ENCODE measurements around the gene SEC14L1. TPM values are rescaled to one million over a fixed set of nuclear protein-coding genes. Genes with fewer than 3 reads are reported as not detected.

The SEC14L1 gene
- total and polyA plus RNA-seq, 4 donors, result 17.0 to 52.0 (median 26.8) TPM

DNA sequence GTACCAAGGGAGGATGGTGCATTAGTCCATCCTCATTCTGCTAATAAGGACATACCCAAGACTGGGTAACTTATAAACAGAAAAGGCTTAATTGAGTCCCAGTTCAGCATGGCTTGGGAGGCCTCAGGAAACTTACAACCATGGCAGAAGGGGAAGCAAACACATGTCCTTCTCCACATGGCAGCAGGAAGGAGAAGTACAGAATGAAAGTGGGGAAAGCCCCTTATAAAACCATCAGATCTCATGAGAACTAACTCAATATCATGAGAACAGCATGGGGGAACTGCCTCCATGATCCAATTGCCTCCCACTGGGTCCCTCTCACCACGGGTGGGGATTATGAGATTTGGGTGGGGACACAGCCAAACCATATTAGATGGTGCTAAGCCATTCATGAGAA, 84.5 kb downstream of the SEC14L1 start:
- Histone ChIP-seq H3K9ac (ENCODE audit: low read depth in 1 of 2, low read length in 2 of 2) (no peak overlapping the region), H3K36me3 (ENCODE audit: control insufficient read depth in 4 of 4, insufficient read depth in 3 of 4, low read depth in 1 of 4, low read length in 3 of 4) (no peaks in the 10 kb centered on the region), H3K4me3 (ENCODE audit: low read depth in 1 of 3, low read length in 3 of 3) (no peak overlapping the region), H3K27ac (ENCODE audit: low read depth in 1 of 2, low read length in 2 of 2) (no peak overlapping the region), H3K4me1 (ENCODE audit: control insufficient read depth in 4 of 4, insufficient read depth in 4 of 4, low read length in 3 of 4) (no peaks in the 10 kb centered on the region), H3K27me3 (ENCODE audit: control insufficient read depth in 4 of 4, insufficient read depth in 4 of 4, low read length in 3 of 4) (no peaks in the 10 kb centered on the region), H3K9me3 (ENCODE audit: control insufficient read depth in 4 of 4, low read length in 3 of 4) (no peaks in the 10 kb centered on the region)
- DNase-seq (ENCODE audit: low spot score), result no peak
- WGBS, result 79% methylated on average over 1 of the region's 1 CpG
- no peak for TF ChIP-seq NR2F2 (IDR thresholded peaks at IDR 0.05)
- no peak for TF ChIP-seq HNF4G (IDR thresholded peaks at IDR 0.05)
- TF ChIP-seq, protein P1, sequence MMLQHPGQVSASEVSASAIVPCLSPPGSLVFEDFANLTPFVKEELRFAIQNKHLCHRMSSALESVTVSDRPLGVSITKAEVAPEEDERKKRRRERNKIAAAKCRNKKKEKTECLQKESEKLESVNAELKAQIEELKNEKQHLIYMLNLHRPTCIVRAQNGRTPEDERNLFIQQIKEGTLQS (IDR thresholded peaks at IDR 0.05), result no peak
- TF ChIP-seq, protein P2, sequence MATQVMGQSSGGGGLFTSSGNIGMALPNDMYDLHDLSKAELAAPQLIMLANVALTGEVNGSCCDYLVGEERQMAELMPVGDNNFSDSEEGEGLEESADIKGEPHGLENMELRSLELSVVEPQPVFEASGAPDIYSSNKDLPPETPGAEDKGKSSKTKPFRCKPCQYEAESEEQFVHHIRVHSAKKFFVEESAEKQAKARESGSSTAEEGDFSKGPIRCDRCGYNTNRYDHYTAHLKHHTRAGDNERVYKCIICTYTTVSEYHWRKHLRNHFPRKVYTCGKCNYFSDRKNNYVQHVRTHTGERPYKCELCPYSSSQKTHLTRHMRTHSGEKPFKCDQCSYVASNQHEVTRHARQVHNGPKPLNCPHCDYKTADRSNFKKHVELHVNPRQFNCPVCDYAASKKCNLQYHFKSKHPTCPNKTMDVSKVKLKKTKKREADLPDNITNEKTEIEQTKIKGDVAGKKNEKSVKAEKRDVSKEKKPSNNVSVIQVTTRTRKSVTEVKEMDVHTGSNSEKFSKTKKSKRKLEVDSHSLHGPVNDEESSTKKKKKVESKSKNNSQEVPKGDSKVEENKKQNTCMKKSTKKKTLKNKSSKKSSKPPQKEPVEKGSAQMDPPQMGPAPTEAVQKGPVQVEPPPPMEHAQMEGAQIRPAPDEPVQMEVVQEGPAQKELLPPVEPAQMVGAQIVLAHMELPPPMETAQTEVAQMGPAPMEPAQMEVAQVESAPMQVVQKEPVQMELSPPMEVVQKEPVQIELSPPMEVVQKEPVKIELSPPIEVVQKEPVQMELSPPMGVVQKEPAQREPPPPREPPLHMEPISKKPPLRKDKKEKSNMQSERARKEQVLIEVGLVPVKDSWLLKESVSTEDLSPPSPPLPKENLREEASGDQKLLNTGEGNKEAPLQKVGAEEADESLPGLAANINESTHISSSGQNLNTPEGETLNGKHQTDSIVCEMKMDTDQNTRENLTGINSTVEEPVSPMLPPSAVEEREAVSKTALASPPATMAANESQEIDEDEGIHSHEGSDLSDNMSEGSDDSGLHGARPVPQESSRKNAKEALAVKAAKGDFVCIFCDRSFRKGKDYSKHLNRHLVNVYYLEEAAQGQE (IDR thresholded peaks at IDR 0.05), result no peak
- TF ChIP-seq HNF4A (conservative IDR thresholded peaks at IDR 0.05), result no peak
- no peak for TF ChIP-seq FOXA2 (IDR thresholded peaks at IDR 0.05)
- no peak for TF ChIP-seq YY1 (IDR thresholded peaks at IDR 0.05)
- no peak for TF ChIP-seq RXRA (IDR thresholded peaks at IDR 0.05)
- TF ChIP-seq JUND (IDR thresholded peaks at IDR 0.05), result no peak
- TF ChIP-seq TAF1 (conservative IDR thresholded peaks at IDR 0.05), result no peak
- TF ChIP-seq RAD21 (IDR thresholded peaks at IDR 0.05), result no peak
- TF ChIP-seq, protein P3, sequence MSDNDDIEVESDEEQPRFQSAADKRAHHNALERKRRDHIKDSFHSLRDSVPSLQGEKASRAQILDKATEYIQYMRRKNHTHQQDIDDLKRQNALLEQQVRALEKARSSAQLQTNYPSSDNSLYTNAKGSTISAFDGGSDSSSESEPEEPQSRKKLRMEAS (IDR thresholded peaks at IDR 0.05), result no peak
- TF ChIP-seq GABPA (IDR thresholded peaks at IDR 0.05 in 1 of 2, conservative IDR thresholded peaks at IDR 0.05 in 1 of 2), result no peak
- no peak for TF ChIP-seq EGR1 (IDR thresholded peaks at IDR 0.05; ENCODE audit: low read depth in 2 of 2)
- no peak for TF ChIP-seq SP1 (IDR thresholded peaks at IDR 0.05)
- TF ChIP-seq, protein P4, sequence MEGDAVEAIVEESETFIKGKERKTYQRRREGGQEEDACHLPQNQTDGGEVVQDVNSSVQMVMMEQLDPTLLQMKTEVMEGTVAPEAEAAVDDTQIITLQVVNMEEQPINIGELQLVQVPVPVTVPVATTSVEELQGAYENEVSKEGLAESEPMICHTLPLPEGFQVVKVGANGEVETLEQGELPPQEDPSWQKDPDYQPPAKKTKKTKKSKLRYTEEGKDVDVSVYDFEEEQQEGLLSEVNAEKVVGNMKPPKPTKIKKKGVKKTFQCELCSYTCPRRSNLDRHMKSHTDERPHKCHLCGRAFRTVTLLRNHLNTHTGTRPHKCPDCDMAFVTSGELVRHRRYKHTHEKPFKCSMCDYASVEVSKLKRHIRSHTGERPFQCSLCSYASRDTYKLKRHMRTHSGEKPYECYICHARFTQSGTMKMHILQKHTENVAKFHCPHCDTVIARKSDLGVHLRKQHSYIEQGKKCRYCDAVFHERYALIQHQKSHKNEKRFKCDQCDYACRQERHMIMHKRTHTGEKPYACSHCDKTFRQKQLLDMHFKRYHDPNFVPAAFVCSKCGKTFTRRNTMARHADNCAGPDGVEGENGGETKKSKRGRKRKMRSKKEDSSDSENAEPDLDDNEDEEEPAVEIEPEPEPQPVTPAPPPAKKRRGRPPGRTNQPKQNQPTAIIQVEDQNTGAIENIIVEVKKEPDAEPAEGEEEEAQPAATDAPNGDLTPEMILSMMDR (IDR thresholded peaks at IDR 0.05; ENCODE audit: low read depth, low read length, missing input control), result no peak

DNA sequence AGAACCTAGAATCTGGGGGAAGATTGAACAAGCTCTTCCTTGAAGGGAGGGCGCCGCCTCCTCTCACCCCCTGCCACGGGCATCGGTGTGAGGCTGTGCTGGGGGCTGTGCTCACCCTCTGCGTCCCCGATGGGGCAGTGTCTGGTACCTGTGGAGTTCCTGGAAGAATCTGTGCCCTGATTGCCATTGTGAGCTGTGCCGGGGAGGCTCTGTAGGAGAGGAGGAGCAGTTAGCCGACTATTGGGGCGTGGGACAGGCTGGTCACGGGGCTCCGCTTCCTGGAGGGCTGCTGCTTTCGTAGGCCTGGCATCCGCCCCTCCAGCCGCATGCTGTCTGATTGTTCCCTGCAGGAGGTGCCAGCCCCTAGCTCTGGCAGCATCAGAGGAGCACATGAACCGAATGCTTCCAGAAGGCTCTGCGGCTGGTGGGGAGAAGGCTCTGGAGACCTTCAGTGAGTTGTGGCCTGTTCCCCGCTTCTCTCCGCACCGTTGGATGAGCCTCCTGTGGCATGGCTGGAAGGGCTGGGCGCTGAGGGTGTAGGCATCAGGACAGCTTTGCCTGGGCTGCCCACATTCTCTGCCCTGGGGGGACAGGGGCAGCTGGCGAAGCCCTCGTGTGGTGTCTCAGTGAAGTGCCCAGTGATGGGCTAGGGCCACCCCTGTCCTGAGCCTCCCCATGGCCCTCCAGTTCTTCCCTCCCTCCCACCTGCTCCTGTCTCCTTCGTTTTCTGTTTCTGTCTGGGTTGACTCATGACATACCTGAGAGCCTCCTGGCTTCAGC, 86.9 kb downstream of the SEC14L1 start:
- Histone ChIP-seq H3K9me3 (ENCODE audit: control insufficient read depth in 4 of 4, low read length in 3 of 4) (no peaks in the 10 kb centered on the region), H3K27ac (ENCODE audit: low read depth in 1 of 2, low read length in 2 of 2) (no peak overlapping the region), H3K36me3 (ENCODE audit: control insufficient read depth in 4 of 4, insufficient read depth in 3 of 4, low read depth in 1 of 4, low read length in 3 of 4) (no peaks in the 10 kb centered on the region), H3K27me3 (ENCODE audit: control insufficient read depth in 4 of 4, insufficient read depth in 4 of 4, low read length in 3 of 4) (no peaks in the 10 kb centered on the region), H3K9ac (ENCODE audit: low read depth in 1 of 2, low read length in 2 of 2) (no peak overlapping the region), H3K4me3 (ENCODE audit: low read depth in 1 of 3, low read length in 3 of 3) (no peak overlapping the region), H3K4me1 (ENCODE audit: control insufficient read depth in 4 of 4, insufficient read depth in 4 of 4, low read length in 3 of 4) (no peaks in the 10 kb centered on the region)
- WGBS, result 86% methylated on average over 23 of the region's 23 CpGs
- no peak for DNase-seq (ENCODE audit: low spot score)
- TF ChIP-seq RAD21 (IDR thresholded peaks at IDR 0.05), result no peak
- no peak for TF ChIP-seq YY1 (IDR thresholded peaks at IDR 0.05)
- TF ChIP-seq, protein P1 (IDR thresholded peaks at IDR 0.05), result no peak
- TF ChIP-seq, protein P4 (IDR thresholded peaks at IDR 0.05; ENCODE audit: low read depth, low read length, missing input control), result no peak
- TF ChIP-seq NR2F2 (IDR thresholded peaks at IDR 0.05), result no peak
- TF ChIP-seq, protein P5, sequence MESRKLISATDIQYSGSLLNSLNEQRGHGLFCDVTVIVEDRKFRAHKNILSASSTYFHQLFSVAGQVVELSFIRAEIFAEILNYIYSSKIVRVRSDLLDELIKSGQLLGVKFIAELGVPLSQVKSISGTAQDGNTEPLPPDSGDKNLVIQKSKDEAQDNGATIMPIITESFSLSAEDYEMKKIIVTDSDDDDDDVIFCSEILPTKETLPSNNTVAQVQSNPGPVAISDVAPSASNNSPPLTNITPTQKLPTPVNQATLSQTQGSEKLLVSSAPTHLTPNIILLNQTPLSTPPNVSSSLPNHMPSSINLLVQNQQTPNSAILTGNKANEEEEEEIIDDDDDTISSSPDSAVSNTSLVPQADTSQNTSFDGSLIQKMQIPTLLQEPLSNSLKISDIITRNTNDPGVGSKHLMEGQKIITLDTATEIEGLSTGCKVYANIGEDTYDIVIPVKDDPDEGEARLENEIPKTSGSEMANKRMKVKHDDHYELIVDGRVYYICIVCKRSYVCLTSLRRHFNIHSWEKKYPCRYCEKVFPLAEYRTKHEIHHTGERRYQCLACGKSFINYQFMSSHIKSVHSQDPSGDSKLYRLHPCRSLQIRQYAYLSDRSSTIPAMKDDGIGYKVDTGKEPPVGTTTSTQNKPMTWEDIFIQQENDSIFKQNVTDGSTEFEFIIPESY (IDR thresholded peaks at IDR 0.05), result no peak
- no peak for TF ChIP-seq SP1 (IDR thresholded peaks at IDR 0.05)
- no peak for TF ChIP-seq HNF4A (conservative IDR thresholded peaks at IDR 0.05)
- TF ChIP-seq GABPA (IDR thresholded peaks at IDR 0.05 in 1 of 2, conservative IDR thresholded peaks at IDR 0.05 in 1 of 2), result no peak
- TF ChIP-seq TAF1 (conservative IDR thresholded peaks at IDR 0.05), result no peak
- TF ChIP-seq RXRA (IDR thresholded peaks at IDR 0.05), result no peak
- TF ChIP-seq FOXA2 (IDR thresholded peaks at IDR 0.05), result no peak
- TF ChIP-seq, protein P3 (IDR thresholded peaks at IDR 0.05), result no peak
- TF ChIP-seq JUND (IDR thresholded peaks at IDR 0.05), result no peak
